MM.1S (cell line): Measurements from ENCODE around the gene ADAMTSL1.

Experiments
- DNase-seq: peaks from one replicate; pipeline ENCODE4 v3.0.0-alpha.2; 2015
- H2AFZ ChIP-seq: fragments of 300-600 bp; sonication (generic); 2 replicates; pipeline ENCODE4 v1.6.0; 2016; ENCODE audit warnings: antibody characterized with exemption, low read length
- H3F3A ChIP-seq: fragments of 300-600 bp; sonication (generic); 2 replicates; pipeline ENCODE4 v1.6.1; 2016; ENCODE audit warnings: mild to moderate bottlenecking, antibody characterized with exemption, low read length, moderate library complexity, mixed read lengths; ENCODE audit not compliant: insufficient read depth
- H3K27ac ChIP-seq: fragments of 300-600 bp; sonication (generic); 2 replicates; pipeline ENCODE4 v1.5.1; 2016; ENCODE audit warnings: mild to moderate bottlenecking, low read length
- H3K27me3 ChIP-seq: fragments of 300-600 bp; sonication (generic); replicated peaks from 2 replicates; pipeline ENCODE4 v1.6.0; 2016; ENCODE audit warnings: low read length; ENCODE audit not compliant: insufficient read depth
- H3K36me3 ChIP-seq: fragments of 300-600 bp; sonication (generic); replicated peaks from 2 replicates; pipeline ENCODE4 v1.6.1; 2016; ENCODE audit warnings: mild to moderate bottlenecking, low read length, mixed read lengths; ENCODE audit not compliant: insufficient read depth
- H3K4me1 ChIP-seq: fragments of 300-600 bp; sonication (generic); 2 replicates; pipeline ENCODE4 v1.6.1; 2016; ENCODE audit warnings: low read length, mixed read lengths
- H3K4me2 ChIP-seq: fragments of 300-600 bp; sonication (generic); 2 replicates; pipeline ENCODE4 v1.6.0; 2016; ENCODE audit warnings: low read depth, low read length
- H3K4me3 ChIP-seq: fragments of 300-600 bp; sonication (generic); 2 replicates; pipeline ENCODE4 v1.5.1; 2016; ENCODE audit warnings: low read length, mixed read lengths
- H3K79me2 ChIP-seq: fragments of 300-600 bp; sonication (generic); 2 replicates; pipeline ENCODE4 v1.6.1; 2016; ENCODE audit warnings: mixed run types, low read length, mixed read lengths
- H3K9ac ChIP-seq: fragments of 300-600 bp; sonication (generic); 2 replicates; pipeline ENCODE4 v1.6.1; 2016; ENCODE audit warnings: low read length, mixed read lengths
- H3K9me2 ChIP-seq: fragments of 300-600 bp; sonication (generic); replicated peaks from 2 replicates; pipeline ENCODE4 v1.6.1; 2016; ENCODE audit warnings: mild to moderate bottlenecking, low read length, mixed read lengths; ENCODE audit not compliant: insufficient read depth
- H3K9me3 ChIP-seq: fragments of 300-600 bp; sonication (generic); replicated peaks from 2 replicates; pipeline ENCODE4 v1.6.1; 2016; ENCODE audit warnings: mild to moderate bottlenecking, low read length, mixed read lengths; ENCODE audit not compliant: insufficient read depth
- H4K20me1 ChIP-seq: fragments of 300-600 bp; sonication (generic); 2 replicates; pipeline ENCODE4 v1.6.1; 2016; ENCODE audit warnings: mild to moderate bottlenecking, low read length, moderate library complexity, mixed read lengths; ENCODE audit not compliant: insufficient read depth
- EZH2 ChIP-seq: fragments of 300-600 bp; sonication (generic); optimal IDR thresholded peaks from 2 replicates; pipeline ENCODE3; 2017; ENCODE audit warnings: low read depth, mild to moderate bottlenecking, antibody characterized with exemption, low read length, mixed read lengths
- EZH2phosphoT487 ChIP-seq: fragments of 300-600 bp; sonication (generic); IDR thresholded peaks from 2 replicates; pipeline ENCODE4 v1.6.1; 2018; ENCODE audit warnings: antibody characterized with exemption, low read length
- TF ChIP-seq, protein P1 (sequence below): fragments of 300-600 bp; sonication (generic); IDR thresholded peaks from 2 replicates; pipeline ENCODE4 v1.5.1; 2016; ENCODE audit warnings: antibody characterized with exemption, low read length, mixed read lengths

The ADAMTSL1 gene

DNA sequence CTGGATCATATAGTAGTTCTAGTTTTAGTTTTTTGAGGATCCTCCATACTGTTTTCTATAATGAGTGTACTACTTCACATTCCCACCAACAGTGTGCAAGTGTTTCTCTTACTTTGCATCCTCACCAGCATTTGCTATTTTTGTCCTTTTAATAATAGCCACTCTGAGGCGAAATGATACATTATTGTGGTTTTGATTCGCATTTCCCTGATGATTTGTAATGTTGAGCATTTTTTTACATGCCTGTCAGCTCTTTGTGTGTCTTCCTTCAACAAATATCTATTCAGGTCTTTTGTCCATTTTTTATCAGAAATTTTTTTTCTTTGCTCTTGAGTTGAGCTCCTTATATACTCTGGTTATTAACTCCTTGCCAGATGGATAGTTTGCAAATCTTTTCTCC, 114.0 kb downstream of the ADAMTSL1 start:
- Histone ChIP-seq H3K27me3 (no peaks in the 10 kb centered on the region), H3K27ac (no peak overlapping the region), H3K9me2 (no peaks in the 10 kb centered on the region), H4K20me1 (no peaks in the 10 kb centered on the region), H3K79me2 (no peaks in the 10 kb centered on the region), H3K9me3 (no peaks in the 10 kb centered on the region), H3K4me3 (no peak overlapping the region), H3K4me1 (no peaks in the 10 kb centered on the region), H3K36me3 (no peaks in the 10 kb centered on the region), H3K9ac (no peak overlapping the region), H3F3A (no peaks in the 10 kb centered on the region), H2AFZ (no peak overlapping the region), H3K4me2 (no peak overlapping the region)
- DNase-seq = no peak
- TF ChIP-seq EZH2phosphoT487 = no peak
- TF ChIP-seq EZH2 = no peak
- TF ChIP-seq, protein P1, sequence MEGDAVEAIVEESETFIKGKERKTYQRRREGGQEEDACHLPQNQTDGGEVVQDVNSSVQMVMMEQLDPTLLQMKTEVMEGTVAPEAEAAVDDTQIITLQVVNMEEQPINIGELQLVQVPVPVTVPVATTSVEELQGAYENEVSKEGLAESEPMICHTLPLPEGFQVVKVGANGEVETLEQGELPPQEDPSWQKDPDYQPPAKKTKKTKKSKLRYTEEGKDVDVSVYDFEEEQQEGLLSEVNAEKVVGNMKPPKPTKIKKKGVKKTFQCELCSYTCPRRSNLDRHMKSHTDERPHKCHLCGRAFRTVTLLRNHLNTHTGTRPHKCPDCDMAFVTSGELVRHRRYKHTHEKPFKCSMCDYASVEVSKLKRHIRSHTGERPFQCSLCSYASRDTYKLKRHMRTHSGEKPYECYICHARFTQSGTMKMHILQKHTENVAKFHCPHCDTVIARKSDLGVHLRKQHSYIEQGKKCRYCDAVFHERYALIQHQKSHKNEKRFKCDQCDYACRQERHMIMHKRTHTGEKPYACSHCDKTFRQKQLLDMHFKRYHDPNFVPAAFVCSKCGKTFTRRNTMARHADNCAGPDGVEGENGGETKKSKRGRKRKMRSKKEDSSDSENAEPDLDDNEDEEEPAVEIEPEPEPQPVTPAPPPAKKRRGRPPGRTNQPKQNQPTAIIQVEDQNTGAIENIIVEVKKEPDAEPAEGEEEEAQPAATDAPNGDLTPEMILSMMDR = no peak

DNA sequence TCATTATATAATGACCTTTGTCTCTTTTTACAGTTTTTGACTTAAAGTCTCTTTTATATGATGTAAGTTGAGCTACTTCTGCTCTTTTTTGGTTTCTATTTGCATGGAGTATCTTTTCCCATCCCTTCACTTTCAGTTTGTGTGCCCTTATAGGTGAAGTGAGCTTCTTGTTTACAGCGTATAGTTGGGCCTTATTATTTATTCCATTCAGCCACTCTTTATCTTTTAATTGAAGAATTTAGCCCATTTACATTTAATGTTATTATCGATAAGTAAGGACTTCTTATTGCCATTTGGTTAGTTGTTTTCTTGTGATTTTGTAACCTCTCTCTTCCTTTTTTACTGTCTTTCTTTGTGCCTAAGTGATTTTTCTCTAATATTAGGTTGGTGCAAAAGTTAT, 117.3 kb downstream of the ADAMTSL1 start:
- no peaks in the 10 kb centered on the region for H3K4me1 ChIP-seq
- H3K27me3 ChIP-seq = no peaks in the 10 kb centered on the region
- DNase-seq = no peak
- H3K36me3 ChIP-seq = no peaks in the 10 kb centered on the region
- no peaks in the 10 kb centered on the region for H3K9me3 ChIP-seq
- H3F3A ChIP-seq = no peaks in the 10 kb centered on the region
- H3K4me3 ChIP-seq = no peak overlapping the region
- no peaks in the 10 kb centered on the region for H3K79me2 ChIP-seq
- no peak overlapping the region for H3K27ac ChIP-seq
- no peak overlapping the region for H3K9ac ChIP-seq
- H4K20me1 ChIP-seq = no peaks in the 10 kb centered on the region
- TF ChIP-seq EZH2phosphoT487 (no peak), EZH2 (no peak)
- TF ChIP-seq, protein P1 = no peak
- H3K4me2 ChIP-seq = no peak overlapping the region
- H2AFZ ChIP-seq = no peak overlapping the region
- H3K9me2 ChIP-seq = no peaks in the 10 kb centered on the region

DNA sequence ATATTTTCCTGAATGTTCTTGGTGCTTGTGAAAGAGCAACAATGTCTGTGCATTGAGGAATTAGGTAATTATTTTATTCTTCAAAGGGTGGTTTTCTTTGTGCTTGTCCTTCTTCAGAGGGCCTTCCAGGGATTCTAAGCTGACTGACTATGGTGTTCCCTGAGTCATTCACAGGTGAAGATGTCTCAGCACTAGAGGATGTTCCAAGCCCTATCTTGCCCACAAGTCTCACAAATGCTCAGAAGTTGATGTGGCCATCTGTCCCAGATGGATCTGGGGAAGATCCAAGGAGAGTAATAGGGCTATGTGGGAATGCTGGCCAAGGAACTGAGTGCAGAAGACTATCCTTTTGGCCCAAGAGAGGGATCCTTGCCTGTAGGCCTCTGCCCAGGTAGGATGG, 120.9 kb downstream of the ADAMTSL1 start:
- H3K79me2 ChIP-seq = no peaks in the 10 kb centered on the region
- H3K36me3 ChIP-seq = no peaks in the 10 kb centered on the region
- H3K9me3 ChIP-seq = no peaks in the 10 kb centered on the region
- H3K27ac ChIP-seq = no peak overlapping the region
- no peak for DNase-seq
- H4K20me1 ChIP-seq = no peaks in the 10 kb centered on the region
- no peaks in the 10 kb centered on the region for H3F3A ChIP-seq
- H3K9ac ChIP-seq = no peak overlapping the region
- H2AFZ ChIP-seq = no peak overlapping the region
- no peak overlapping the region for H3K4me3 ChIP-seq
- no peak for TF ChIP-seq EZH2phosphoT487
- TF ChIP-seq EZH2 = no peak
- TF ChIP-seq, protein P1 = no peak
- no peaks in the 10 kb centered on the region for H3K27me3 ChIP-seq
- no peaks in the 10 kb centered on the region for H3K4me1 ChIP-seq
- no peak overlapping the region for H3K4me2 ChIP-seq
- H3K9me2 ChIP-seq = no peaks in the 10 kb centered on the region

- H3K4me2 ChIP-seq = no peak overlapping the region
- H3F3A ChIP-seq = no peaks in the 10 kb centered on the region
- H3K4me3 ChIP-seq = no peak overlapping the region
- H3K27ac ChIP-seq = no peak overlapping the region
- H4K20me1 ChIP-seq = no peaks in the 10 kb centered on the region
- no peaks in the 10 kb centered on the region for H3K36me3 ChIP-seq
- H3K79me2 ChIP-seq = no peaks in the 10 kb centered on the region
- H2AFZ ChIP-seq = no peak overlapping the region
- no peak for DNase-seq
- no peaks in the 10 kb centered on the region for H3K9me2 ChIP-seq
- no peak overlapping the region for H3K9ac ChIP-seq
- H3K4me1 ChIP-seq = no peaks in the 10 kb centered on the region
- H3K27me3 ChIP-seq = no peaks in the 10 kb centered on the region
- no peaks in the 10 kb centered on the region for H3K9me3 ChIP-seq
- TF ChIP-seq EZH2 (no peak), EZH2phosphoT487 (no peak)
- TF ChIP-seq, protein P1 = no peak
These were observed 121.6 kb downstream of the ADAMTSL1 start for GRCh38 chr9:18595597-18595996.
